GM23248 (cell line): ENCODE measurements around the gene GRIN3A.

ENCODE experiments used
- EZH2 ChIP-seq: fragments of 200-600 bp; sonication (generic); IDR thresholded peaks from 2 replicates; pipeline ENCODE4 v1.6.1; 2018; ENCODE audit warnings: antibody characterized with exemption, mild to moderate bottlenecking; ENCODE audit not compliant: insufficient read depth, poor library complexity, severe bottlenecking
- EZH2phosphoT487 ChIP-seq: fragments of 200-600 bp; sonication (generic); IDR thresholded peaks from 2 replicates; pipeline ENCODE4 v1.6.1; 2018; ENCODE audit warnings: antibody characterized with exemption, moderate library complexity, mild to moderate bottlenecking, low read depth; ENCODE audit not compliant: insufficient read depth

- no peak for TF ChIP-seq EZH2
- no peak for TF ChIP-seq EZH2phosphoT487
These were observed 145.7 kb downstream of the GRIN3A start for GRCh38 chr9:101592788-101593187.
